Suppressor macrophage (primary cell): Measurements from ENCODE around the gene ZNF831.

Experiments
- DNase-seq, 4 experiments: peaks; one replicate each; pipeline ENCODE4 v3.0.0-alpha.2; 2020 to 2022

The ZNF831 gene

DNA sequence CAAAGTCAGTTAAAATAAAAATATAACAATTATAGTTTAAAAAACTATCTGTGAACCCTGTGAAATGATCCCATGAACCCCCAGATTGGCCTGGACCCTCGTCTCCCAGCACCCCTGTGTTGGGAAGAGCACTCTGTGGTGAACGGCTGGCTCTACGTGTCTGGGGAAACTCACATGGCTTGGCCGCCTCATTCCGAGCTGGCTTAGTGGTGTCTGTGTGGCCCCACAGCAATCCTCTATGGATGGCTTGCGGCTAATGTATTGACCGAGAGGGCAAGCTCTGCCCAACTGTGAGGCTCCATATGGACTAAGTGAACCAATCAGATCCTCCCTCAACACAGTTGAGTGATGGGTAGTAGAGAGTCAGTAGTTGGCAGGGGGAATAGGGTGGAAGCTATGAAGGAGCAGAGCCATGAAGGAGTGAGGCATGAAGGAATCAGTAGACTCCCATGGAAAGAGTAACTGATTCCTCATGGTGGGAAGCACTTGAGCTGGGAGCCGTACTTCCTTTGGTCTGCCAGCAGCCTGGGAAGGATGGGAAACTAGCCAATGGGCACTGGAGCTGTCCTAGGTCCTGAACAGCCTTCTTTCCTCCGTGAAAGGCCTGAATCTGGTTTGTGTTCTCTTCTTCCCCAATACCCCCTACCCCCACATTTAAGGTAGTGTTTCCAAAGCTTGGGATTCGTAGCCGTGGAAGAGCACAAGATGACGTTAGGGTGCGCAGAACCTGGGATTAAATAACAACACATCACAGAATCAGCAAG lies 21.6 kb upstream of the ZNF831 start:
- DNase-seq = peak in 2 of 4 experiments; percentile 8 to 15

DNA sequence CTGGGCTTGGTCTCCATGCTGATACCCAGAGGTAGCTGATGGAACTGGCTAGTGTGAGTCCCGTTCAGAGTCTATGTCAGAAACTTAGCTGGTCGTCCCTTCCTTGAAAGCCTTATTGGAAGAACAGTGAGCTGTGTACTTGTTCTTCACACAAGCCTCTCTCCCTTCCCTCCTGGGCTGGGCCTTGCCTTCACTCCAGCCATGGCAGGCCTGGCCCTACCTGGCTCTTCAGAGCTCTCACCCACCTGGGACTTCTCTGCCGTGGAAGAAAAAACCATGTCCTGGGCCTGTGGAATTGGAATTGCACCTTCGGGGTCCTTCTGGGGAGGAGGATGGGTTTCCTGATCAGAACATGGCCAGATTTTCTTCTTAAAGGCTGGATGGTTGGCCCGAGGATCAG lies 20.3 kb upstream of the ZNF831 start:
- DNase-seq = no peak

DNA sequence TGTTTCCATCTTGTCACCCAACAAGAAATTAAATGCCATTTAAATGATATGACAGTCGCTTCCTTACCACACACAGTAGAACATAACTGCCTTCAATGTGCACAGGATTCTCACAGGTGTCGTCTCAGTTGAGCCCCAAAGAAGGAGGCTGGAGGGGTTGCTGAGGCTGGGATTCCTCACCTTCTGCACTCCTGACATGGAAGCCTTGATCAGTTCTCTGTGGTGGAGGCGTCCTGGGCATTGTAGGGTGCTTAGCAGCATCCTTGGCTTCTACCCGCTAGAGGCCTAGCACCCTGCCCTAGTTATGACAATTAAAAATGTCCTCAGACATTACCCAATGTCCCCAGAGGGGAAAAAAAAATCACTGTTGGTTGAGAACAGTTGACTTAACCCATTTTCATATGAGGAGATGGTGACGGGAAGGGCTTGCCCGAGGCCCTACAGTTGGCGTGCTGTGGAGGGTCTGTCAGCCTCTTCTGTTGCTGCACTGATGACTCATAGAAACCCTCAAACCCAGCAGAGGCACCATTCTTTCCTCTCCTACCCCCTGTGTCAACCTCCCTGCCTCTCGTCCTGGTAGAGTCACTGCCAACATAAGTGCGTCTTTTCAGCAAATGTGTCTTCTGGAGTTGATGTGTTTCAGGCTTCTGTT lies 19.3 kb upstream of the ZNF831 start:
- no peak for DNase-seq

DNA sequence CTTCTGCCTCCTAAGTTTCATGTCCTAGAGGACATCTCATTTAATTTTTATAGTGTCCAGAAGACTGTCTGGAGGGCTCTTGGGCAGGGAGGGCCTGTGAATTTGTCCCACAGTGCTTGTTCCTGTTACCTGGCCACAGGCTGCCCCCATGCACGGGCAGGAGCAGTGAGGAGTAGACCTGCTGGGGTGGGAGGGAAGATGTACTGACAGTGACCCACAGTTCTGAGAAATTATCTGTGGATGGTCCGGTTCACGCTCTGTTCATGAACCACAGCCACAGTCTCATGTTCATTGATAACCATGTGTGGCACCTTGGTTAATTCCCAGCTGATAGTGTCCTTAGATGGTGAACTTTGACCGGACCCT lies 18.8 kb upstream of the ZNF831 start:
- DNase-seq = no peak

DNA sequence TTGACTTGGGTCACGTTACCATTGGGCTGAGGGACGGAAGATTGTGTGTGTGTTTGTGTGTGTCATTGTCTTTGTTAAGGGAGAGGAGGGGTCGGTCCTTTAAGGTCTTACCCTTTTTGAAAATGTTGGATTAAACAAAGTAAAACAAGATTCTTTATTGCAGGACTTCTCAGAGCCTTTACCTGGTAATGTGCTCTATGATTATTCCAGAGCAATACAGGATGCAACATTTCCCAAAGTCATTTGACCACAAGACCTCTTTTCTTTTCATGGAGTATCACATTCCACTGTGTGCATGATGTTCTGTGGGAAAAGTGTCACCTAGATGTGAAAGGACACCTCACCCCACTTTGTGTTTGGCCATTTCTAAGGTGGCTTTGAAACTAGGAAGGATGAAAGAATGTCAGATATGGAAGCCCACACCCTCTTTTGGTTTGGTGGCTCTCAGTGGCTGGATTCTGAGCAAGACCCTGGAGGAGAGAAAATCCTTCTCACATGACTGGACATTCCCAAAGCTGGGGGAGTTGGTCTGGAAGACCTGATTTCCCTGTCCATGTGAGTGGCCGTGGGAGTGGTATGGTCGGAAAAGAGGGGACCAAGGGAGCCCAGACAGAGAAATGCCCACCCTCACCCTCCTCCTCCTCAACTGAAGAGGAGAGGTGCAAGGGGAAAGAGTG lies 18.2 kb upstream of the ZNF831 start:
- no peak for DNase-seq

DNA sequence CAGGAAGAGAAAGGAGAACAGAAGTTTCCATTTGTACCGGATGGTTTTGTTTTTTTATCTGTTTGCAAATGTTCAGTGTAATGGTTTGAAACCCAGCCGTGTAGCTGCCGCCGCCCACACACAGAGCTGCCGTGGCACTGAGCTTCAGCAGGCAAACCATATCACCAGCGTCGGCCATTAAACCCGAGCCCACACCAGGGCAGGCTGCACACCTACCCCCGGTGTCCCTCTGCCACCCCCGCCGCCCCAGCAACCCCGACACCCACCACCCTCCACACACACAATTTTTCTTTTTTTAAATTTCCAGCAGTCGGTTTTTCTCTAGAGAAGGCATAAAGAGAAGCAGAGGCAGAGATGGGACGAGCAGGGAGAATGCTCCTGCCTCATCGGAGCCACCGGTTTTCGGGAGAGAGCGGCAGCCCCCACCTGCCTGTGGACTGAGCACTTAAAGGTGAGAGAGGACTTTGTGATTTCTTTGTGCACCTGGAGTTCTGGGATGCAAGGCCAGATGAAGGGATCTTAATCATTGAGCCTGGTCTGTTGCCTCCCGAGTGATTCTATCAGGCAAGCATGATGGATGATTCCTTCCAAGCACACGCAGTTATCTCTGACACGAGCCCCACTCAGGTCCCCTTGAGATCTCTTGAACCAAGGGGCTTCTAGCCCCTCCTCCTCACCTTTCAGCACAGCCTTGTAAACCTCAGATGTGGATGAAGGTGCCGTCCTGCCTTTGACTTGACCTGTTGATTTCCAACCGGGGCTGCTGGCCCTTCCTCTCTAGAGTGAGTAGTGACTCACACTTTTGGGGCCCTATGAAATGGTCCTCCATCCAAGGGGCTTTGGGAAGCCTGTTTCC lies 17.5 kb upstream of the ZNF831 start:
- DNase-seq = no peak

DNA sequence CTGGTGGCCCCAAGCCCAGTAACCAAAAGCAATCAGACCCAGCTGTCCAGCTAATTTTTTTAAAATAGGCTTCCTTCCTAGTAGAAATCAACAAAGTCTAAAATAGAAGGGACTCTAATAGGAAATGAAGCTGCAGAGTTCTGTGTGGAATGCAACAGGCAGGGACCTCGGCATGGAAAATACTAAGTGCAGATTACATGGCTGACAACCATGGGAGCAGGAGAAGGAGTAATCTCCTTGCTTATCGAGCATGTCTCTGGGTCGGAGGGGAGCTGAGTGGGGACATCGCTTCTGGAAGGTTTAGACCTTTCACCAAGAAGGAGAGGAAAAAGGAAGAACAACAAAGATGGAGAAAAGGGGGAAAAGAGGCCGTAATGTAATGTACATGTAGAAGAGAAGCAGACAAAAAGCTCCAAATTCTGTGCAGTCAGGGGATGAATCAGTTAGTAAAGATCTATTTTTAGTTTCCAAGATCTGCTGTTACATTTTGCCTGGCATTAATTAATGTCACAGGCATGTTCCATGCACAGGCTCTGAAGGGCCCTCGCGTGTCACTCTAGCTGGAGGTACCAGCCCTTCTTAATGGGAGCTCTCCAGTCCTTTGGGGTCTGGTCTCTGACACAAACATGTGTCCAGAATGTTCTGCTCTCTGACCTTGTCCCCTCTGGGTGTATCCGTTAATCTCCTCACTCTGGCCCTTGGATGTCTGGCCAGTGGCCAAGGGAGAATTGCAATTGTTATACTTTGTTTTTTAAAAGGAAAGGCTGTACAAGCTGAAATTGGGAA lies 16.6 kb upstream of the ZNF831 start:
- no peak for DNase-seq

DNA sequence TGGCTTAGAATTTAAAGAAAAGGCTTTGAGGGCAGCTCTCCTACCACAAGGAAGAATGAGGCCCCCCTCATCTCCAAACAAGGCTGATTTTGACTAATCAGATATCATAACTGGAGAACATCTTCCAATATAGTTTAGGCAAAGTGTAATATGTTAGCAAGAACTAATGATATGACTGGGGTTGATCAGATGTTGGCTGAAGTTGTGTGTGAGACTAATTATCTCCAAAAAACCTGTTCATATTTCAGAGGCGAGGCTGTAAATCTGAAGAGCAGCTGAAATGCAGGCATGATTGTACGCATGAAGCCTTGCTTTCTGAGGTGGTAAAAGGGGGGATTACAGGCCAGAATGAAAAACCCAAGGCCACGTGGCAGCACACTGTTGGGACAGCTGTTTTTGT lies 16.0 kb upstream of the ZNF831 start:
- DNase-seq = no peak

DNA sequence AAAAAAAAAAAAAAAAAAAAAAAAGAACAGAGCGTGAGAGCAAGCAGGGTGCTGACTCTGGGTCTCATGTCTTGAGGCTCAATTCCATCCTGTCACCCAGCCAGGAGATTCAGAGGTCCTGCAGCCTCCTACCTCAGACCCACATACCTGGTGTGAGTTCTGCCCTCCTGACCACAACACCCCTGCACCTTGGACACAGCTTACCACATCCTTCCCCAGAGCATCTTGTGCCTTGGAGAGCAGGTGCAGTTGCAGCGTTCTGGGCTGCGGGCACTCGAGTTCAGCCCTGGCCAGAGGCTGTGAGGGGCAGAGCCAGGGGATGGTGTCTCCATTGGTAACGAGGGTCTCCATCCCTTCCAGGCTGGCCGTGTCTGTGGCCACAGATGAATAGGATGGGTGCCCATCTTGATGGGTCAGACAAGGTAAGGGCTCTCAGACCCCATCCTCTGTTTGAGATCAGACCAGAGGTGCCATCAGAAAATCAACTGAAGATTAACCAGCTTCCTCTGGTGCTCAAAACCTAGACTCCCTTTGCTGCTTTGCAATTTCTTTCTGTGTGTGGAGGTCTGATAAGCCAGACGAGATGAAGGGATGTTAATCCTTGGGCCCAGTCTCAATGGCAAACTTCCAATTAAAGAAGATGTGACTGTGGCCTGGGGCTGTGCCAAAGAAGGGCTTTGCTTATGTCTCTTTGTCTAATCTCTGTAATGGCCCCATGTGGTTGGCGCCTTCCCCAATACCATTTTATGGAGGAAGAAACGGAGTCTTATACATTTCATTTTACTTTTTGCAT lies 14.7 kb upstream of the ZNF831 start:
- DNase-seq = no peak

DNA sequence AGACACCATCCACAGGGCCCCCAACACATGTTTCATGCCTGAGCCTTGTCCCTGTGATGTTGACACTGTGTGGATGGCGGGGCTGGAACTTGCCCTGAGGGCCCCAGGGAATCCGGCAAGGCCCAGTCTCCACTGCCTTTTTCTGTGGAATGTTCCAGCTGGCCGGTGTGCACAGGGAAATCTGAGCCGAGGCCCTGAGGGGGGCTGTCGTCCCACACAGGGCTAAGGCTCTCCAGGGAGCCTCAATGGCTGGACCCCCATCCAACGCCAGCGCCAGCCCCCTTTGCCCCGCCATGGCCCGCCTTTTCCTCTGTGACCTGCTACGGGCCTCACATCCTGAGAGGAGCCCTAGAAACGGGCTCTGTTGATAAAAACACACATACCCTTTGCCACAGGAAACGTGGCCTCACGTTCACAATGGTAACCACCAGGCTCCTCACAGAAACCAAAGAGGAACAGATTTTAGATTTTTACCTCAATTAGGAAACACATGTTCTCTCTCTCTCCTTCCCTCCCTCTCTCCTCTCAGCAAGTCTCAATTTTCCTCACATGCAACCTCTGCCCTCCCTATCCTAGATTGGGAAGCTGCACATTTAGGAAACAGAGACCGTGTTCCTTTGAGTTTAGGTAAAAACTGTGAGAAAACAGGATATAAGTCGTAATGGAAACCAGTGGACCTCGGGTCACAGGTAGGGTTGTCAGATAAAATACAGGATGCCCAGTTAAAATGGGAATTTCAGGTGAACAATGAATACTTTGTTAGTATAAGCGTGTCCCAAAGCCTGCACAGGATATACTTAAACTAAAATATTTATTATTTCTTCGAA lies 13.7 kb upstream of the ZNF831 start:
- DNase-seq = no peak

DNA sequence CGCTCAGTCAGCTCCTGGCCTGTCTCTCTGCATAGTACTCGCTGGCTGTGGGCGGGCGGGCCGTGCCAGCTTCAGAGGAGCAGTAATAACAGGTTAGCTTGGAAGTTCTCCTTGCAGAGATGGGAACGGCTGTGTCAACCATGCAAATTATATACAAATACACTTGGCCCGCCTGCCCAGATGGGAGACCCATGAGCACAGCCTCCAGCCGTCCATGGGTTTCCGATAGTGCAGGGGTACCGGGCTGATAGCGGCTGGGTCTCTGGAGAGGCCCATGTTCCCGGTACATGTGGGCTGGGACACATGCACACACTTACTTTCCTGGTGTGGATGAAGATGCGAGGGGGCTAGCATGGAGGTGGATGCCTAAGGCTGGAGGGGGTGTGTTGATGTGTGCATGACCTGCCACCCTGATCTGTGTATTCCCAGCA lies 12.8 kb upstream of the ZNF831 start:
- DNase-seq = no peak

DNA sequence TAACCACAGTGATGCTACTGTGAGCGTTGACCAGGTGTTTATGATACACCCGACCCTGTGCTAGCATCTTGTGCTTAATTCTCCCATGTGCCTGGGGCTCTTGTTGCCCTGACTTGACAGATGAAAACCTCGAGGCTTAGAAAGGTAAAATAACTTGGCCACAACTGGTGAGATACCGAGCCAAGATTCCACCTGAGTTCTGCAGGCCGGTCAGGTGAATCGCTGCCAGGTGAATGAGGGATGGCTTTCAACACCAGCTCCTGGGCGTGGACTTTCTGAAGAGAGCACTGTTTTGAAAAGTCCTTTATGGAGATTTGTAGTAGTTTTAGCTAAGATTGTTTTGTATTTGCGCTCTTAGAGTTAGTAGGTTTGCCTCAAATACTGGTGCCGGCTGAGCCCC lies 12.2 kb upstream of the ZNF831 start:
- no peak for DNase-seq

DNA sequence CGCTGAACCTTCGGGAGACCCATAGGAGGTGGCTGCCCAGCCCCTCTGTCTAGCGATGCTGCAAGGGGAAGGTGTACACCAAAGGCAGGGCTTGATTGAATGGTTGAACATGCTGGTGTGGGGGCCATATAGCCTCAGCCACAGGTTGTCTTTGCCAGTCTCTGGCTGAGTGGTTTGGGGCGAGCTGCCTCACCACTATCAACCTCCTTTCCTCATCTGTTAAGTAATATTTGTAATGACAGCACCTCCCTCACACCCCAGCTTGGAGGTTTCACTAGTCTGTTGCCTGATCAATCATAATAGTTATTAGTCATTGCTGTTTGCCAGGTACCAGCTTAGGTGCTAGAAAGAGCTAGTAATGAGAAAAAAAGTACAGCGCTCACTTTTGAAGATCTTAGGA lies 11.8 kb upstream of the ZNF831 start:
- DNase-seq = no peak

DNA sequence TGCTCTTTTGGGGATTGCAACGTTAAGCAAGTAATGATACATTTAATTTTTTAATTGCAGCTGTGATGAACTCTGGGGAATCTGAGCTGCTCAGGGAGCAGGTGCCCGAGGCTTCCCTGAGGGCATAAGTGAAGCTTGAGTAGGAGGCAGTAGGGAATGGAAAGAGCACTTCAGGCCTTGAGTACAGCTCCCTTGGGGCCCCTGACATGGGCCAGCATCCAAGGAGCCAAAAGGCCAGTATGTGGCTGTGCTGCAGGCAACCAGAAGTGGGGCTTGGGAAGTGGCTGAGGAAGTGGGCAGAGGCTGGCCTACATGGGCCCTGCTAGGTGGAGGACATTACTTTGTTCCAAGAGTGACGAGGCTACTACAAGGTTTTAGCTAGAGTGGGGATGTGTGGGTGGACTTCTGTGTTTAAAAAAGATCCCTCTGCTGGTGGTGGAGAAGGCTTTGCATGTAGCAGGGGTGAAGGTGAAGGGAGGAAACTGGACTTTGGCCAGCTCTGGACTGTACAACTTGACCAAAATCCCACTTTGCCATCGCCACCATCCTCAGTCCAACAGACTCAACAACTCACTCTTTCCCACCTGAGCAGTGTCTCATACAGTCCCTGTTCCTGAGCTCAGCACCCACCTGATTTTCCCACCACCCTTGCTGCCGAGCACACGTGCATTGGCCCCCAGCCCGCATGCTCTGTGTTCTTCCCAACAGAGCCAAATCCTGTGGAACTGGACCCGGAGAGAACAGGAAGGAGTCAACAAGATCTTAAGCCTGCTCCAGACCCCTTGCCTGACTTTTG lies 10.9 kb upstream of the ZNF831 start:
- DNase-seq = peak in 1 of 4 experiments; percentile 5

DNA sequence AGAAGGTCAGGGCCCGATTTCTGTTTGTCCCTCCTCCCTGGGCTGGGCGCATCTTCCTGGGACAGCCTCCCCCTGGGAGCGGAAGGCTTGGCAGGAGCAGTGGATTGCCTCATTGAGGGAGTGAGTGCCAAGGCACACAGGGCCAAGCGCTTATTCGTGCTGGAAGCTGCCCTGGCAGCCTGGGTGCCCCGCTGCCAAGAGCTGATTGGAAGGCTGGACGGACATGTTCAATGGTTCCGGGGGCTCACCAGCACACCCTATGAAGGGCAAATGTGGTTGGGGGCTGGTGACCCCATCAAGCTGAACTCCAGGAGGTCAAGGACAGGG lies 10.3 kb upstream of the ZNF831 start:
- no peak for DNase-seq

DNA sequence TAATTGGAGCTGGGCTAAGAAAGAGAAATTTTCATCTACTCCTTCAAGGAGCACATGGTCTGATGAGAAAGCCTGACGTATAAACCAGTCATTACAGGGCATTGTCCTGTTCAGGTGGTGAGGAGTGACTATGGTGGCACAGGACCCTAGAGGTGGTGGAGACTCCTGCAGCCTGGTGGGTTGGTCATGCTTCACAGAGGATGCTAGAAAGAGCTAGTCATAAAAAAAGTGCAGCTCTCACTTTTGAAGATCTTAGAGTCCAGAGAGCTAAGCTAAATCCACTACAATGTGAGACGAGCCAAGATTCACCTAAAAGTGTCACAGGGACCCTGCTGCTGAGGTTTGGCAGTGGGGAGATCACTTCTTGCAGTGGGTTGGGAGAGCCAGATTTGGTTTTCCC lies 9.8 kb upstream of the ZNF831 start:
- DNase-seq = no peak

DNA sequence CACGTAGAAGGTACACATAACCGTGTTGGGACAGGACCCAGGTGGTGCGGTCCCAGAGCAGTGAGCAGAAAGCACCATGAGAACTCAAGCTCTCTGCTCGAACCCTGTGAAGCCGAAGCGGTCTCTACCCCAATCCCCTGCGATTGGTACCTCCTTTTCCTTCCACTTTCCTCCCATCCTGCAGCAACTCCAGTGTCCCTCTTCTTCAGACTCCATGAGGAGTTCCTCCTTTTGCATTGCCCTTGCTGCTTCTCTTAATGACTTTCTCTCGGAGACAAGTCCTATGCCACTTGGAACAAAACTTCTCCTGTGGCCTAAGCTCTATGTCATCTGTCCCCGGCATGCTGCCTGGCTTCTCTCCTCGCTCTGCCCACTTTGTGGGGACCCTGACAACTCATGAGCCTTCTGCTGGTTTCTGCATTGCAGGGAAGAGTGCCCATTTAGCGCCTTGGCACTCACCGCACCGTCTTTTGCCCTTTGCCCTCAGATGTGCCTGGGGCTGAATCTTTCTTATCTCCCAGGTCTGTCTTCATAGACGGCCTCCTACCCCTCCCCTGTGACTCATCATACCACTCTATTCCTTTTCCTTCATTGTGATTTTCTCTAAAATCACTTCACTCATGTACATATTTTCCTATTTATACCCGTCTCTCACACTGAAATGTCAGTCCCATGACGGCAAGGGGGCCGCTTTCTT lies 9.2 kb upstream of the ZNF831 start:
- no peak for DNase-seq

DNA sequence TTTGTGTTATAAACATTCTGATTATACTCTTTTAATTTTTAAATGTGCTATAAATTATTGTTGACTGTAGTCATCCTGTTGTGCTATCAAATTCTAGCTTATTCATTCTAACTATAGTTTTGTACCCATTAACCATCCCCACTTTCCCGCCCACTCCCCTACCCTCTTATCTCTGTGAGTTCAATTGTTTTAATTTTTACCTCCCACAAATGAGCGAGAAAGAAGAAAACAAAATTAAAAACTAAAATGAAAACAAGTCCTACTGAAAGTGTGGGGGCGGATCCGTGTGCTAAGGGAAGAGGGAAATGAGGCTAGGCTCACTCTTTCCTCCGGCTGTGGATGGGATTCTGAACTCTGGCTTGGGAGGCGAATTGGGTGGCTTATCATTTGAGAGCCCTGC lies 6.6 kb upstream of the ZNF831 start:
- no peak for DNase-seq

DNA sequence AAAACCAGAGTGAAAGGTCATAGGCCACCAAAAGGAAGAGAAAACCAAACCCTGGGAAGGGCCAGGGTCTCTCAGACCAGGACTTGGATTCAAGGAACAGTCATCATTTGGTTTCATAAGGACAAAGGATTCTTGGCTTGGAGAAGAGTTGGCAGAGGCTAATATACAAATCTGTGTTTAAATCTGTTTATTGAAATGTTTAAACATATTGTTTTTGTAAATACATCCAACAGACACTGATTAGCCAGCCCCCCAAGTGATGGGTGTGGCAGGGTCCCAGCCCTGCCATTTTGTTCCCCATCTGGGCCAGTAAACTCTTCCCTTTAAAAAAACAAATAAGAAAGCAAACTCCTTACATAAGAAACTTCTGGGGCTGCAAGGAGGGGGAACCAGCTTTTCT lies 6.1 kb upstream of the ZNF831 start:
- no peak for DNase-seq
